ENCODE data around the gene ANKRD1.

Gene ANKRD1

GRCh38 chr10:90925079-90926029, 4.5 kb upstream of the ANKRD1 start:
- Histone ChIP-seq H3K9ac (ENCODE audit: low read depth, low read length) (no peak overlapping the region), H3K36me3 (ENCODE audit: insufficient read depth, low read length) (no peaks in the 10 kb centered on the region), H3K4me3 (ENCODE audit: low read depth in 1 of 2, low read length in 2 of 2) (no peak overlapping the region), H3K4me1 (ENCODE audit: insufficient read depth, low read length) (peaks cover 31% of the 10 kb centered on the region), H4K20me1 (ENCODE audit: insufficient read depth, low read length) (no peaks in the 10 kb centered on the region), H3K27ac (ENCODE audit: low read length) (peak overlapping the region; percentile 55), H2AFZ (ENCODE audit: low read depth, low read length) (no peak overlapping the region), H3K79me2 (ENCODE audit: insufficient read depth, low read length) (no peaks in the 10 kb centered on the region), H3K9me3 (ENCODE audit: insufficient read depth, low read length, severe bottlenecking) (no peaks in the 10 kb centered on the region), H3K4me2 (ENCODE audit: insufficient read depth, low read length) (no peak overlapping the region), H3K27me3 (ENCODE audit: insufficient read depth, low read length, poor library complexity) (no peaks in the 10 kb centered on the region)
- ATAC-seq (ENCODE audit: insufficient read depth, low read depth) (0 out of 3 replicates have a peak, but pooled peaks have one; percentile 29), DNase-seq (no peak)
- TF ChIP-seq EZH2 (IDR thresholded peaks at IDR 0.05; ENCODE audit: borderline replicate concordance, low read depth, low read length, severe bottlenecking): no peak
- TF ChIP-seq CTCF (IDR thresholded peaks at IDR 0.05; ENCODE audit: borderline replicate concordance, extremely low read depth, low read length, poor library complexity, severe bottlenecking): no peak

- Histone ChIP-seq H3K4me2 (ENCODE audit: insufficient read depth, low read length) (no peak overlapping the region), H3K4me3 (ENCODE audit: low read depth in 1 of 2, low read length in 2 of 2) (no peak overlapping the region), H3K36me3 (ENCODE audit: insufficient read depth, low read length) (no peaks in the 10 kb centered on the region), H3K4me1 (ENCODE audit: insufficient read depth, low read length) (peaks cover 23% of the 10 kb centered on the region), H3K9me3 (ENCODE audit: insufficient read depth, low read length, severe bottlenecking) (no peaks in the 10 kb centered on the region), H2AFZ (ENCODE audit: low read depth, low read length) (no peak overlapping the region; the same call in 1 of the 2 replicates), H3K27me3 (ENCODE audit: insufficient read depth, low read length, poor library complexity) (no peaks in the 10 kb centered on the region), H3K9ac (ENCODE audit: low read depth, low read length) (no peak overlapping the region), H3K27ac (ENCODE audit: low read length) (peak overlapping the region; percentile 54), H4K20me1 (ENCODE audit: insufficient read depth, low read length) (no peaks in the 10 kb centered on the region), H3K79me2 (ENCODE audit: insufficient read depth, low read length) (no peaks in the 10 kb centered on the region)
- no peak for ATAC-seq (ENCODE audit: insufficient read depth, low read depth)
- no peak for DNase-seq
- TF ChIP-seq CTCF (IDR thresholded peaks at IDR 0.05; ENCODE audit: borderline replicate concordance, extremely low read depth, low read length, poor library complexity, severe bottlenecking) (no peak), EZH2 (IDR thresholded peaks at IDR 0.05; ENCODE audit: borderline replicate concordance, low read depth, low read length, severe bottlenecking) (no peak)
These were observed 3.7 kb upstream of the ANKRD1 start for GRCh38 chr10:90924552-90924951.

- Histone ChIP-seq H3K9me3 (ENCODE audit: insufficient read depth, low read length, severe bottlenecking) (no peaks in the 10 kb centered on the region), H3K79me2 (ENCODE audit: insufficient read depth, low read length) (no peaks in the 10 kb centered on the region), H3K4me1 (ENCODE audit: insufficient read depth, low read length) (peaks cover 20% of the 10 kb centered on the region), H2AFZ (ENCODE audit: low read depth, low read length) (peak overlapping the region; percentile 38; the same call in 1 of the 2 replicates), H3K27ac (ENCODE audit: low read length) (peak overlapping the region; percentile 7; the same call in 1 of the 2 replicates), H3K9ac (ENCODE audit: low read depth, low read length) (no peak overlapping the region), H3K4me3 (ENCODE audit: low read depth in 1 of 2, low read length in 2 of 2) (no peak overlapping the region), H3K27me3 (ENCODE audit: insufficient read depth, low read length, poor library complexity) (no peaks in the 10 kb centered on the region), H3K4me2 (ENCODE audit: insufficient read depth, low read length) (no peak overlapping the region), H3K36me3 (ENCODE audit: insufficient read depth, low read length) (no peaks in the 10 kb centered on the region), H4K20me1 (ENCODE audit: insufficient read depth, low read length) (no peaks in the 10 kb centered on the region)
- TF ChIP-seq CTCF (IDR thresholded peaks at IDR 0.05; ENCODE audit: borderline replicate concordance, extremely low read depth, low read length, poor library complexity, severe bottlenecking) (no peak), EZH2 (IDR thresholded peaks at IDR 0.05; ENCODE audit: borderline replicate concordance, low read depth, low read length, severe bottlenecking) (no peak)
- ATAC-seq (ENCODE audit: insufficient read depth, low read depth) (no peak), DNase-seq (no peak)
These were observed 2.3 kb upstream of the ANKRD1 start for GRCh38 chr10:90923111-90923731.
